HG03135 (cell line): ENCODE measurements around the gene TNFRSF6B.

Experiments
- ATAC-seq: cut with Tn5 transposase; IDR thresholded peaks from one replicate; pipeline ENCODE4 v1.9.1; 2021; ENCODE audit warnings: mild to moderate bottlenecking, moderate library complexity; ENCODE audit not compliant: unreplicated experiment

Gene TNFRSF6B

GRCh38 chr20:63694584-63695423 is 1.6 kb upstream of the TNFRSF6B start:
- ATAC-seq: no peak

GRCh38 chr20:63695424-63696305 is 787 bp upstream of the TNFRSF6B start:
- no peak for ATAC-seq

GRCh38 chr20:63696306-63696627 is 185 bp upstream of the TNFRSF6B start:
- ATAC-seq: no peak

- ATAC-seq: no peak
These were observed 960 bp downstream of the TNFRSF6B start for GRCh38 chr20:63697357-63697867.

GRCh38 chr20:63697868-63698545 is 1.6 kb downstream of the TNFRSF6B start:
- ATAC-seq: no peak

GRCh38 chr20:63698739-63699465 is 2.5 kb downstream of the TNFRSF6B start:
- ATAC-seq: no peak

GRCh38 chr20:63699466-63700198 is 3.2 kb downstream of the TNFRSF6B start:
- ATAC-seq: no peak

GRCh38 chr20:63700199-63701050 is 4.0 kb downstream of the TNFRSF6B start:
- no peak for ATAC-seq

GRCh38 chr20:63701051-63701328 is 4.5 kb downstream of the TNFRSF6B start:
- ATAC-seq: no peak

- no peak for ATAC-seq
These were observed 5.0 kb downstream of the TNFRSF6B start for GRCh38 chr20:63701329-63702035.

- no peak for ATAC-seq
These were observed 5.7 kb downstream of the TNFRSF6B start for GRCh38 chr20:63702036-63702665.

- no peak for ATAC-seq
These were observed 6.5 kb downstream of the TNFRSF6B start for GRCh38 chr20:63702751-63703470.

- no peak for ATAC-seq
These were observed 7.1 kb downstream of the TNFRSF6B start for GRCh38 chr20:63703471-63703975.

- ATAC-seq: no peak
These were observed 7.7 kb downstream of the TNFRSF6B start for GRCh38 chr20:63703976-63704748.

- ATAC-seq: no peak
These were observed 8.3 kb downstream of the TNFRSF6B start for GRCh38 chr20:63704749-63705117.

- ATAC-seq: no peak
These were observed 9.0 kb downstream of the TNFRSF6B start for GRCh38 chr20:63705232-63706026.
